NT2/D1 (cell line): ENCODE results near the gene FPR2.

Source experiments
- DNase-seq: peaks from one replicate; pipeline ENCODE4 v3.0.0-alpha.2; 2011; ENCODE audit warnings: low read depth, low spot score
- H3K27me3 ChIP-seq: 2 replicates; pipeline ENCODE4 v1.6.0; 2011; ENCODE audit warnings: mild to moderate bottlenecking; ENCODE audit not compliant: insufficient read length, insufficient read depth
- H3K36me3 ChIP-seq: 2 replicates; pipeline ENCODE4 v1.6.1; 2011; ENCODE audit warnings: mild to moderate bottlenecking, low read length, mixed read lengths; ENCODE audit not compliant: insufficient read depth, insufficient read length
- H3K4me1 ChIP-seq: 2 replicates; pipeline ENCODE4 v1.5.1; 2011; ENCODE audit not compliant: insufficient read depth, insufficient read length
- H3K4me3 ChIP-seq: 2 replicates; pipeline ENCODE4 v1.5.1; 2011; ENCODE audit warnings: low read depth; ENCODE audit not compliant: insufficient read length
- H3K9ac ChIP-seq: 2 replicates; pipeline ENCODE4 v1.6.0; 2011; ENCODE audit warnings: low read depth; ENCODE audit not compliant: insufficient read length
- H3K9me3 ChIP-seq: 2 replicates; pipeline ENCODE4 v1.5.1; 2011; ENCODE audit warnings: mild to moderate bottlenecking, low read length; ENCODE audit not compliant: insufficient read depth
- SUZ12 ChIP-seq: IDR thresholded peaks from 2 replicates; pipeline ENCODE4 v1.6.1; 2011; ENCODE audit not compliant: insufficient read length, insufficient read depth; ENCODE audit errors: extremely low read depth
- YY1 ChIP-seq: IDR thresholded peaks from 2 replicates; pipeline ENCODE4 v1.6.1; 2011; ENCODE audit not compliant: insufficient read length, insufficient read depth
- ZNF274 ChIP-seq: IDR thresholded peaks from 2 replicates; pipeline ENCODE4 v1.6.1; 2011; ENCODE audit warnings: mild to moderate bottlenecking, low read depth, low read length

Gene FPR2

GRCh38 chr19:51796195-51796679, 35.3 kb downstream of the FPR2 start:
- Histone ChIP-seq H3K4me3 (no peak overlapping the region), H3K4me1 (peaks cover 5% of the 10 kb centered on the region), H3K9ac (no peak overlapping the region), H3K27me3 (no peaks in the 10 kb centered on the region), H3K9me3 (no peaks in the 10 kb centered on the region), H3K36me3 (no peaks in the 10 kb centered on the region)
- TF ChIP-seq YY1 (no peak), SUZ12 (no peak), ZNF274 (no peak)
- DNase-seq, result no peak

- Histone ChIP-seq H3K4me3 (no peak overlapping the region), H3K9me3 (no peaks in the 10 kb centered on the region), H3K36me3 (no peaks in the 10 kb centered on the region), H3K4me1 (peaks cover 5% of the 10 kb centered on the region), H3K9ac (no peak overlapping the region), H3K27me3 (no peaks in the 10 kb centered on the region)
- TF ChIP-seq ZNF274 (no peak), YY1 (no peak), SUZ12 (no peak)
- no peak for DNase-seq
Measured at GRCh38 chr19:51797480-51797879, 36.5 kb downstream of the FPR2 start.

- Histone ChIP-seq H3K9me3 (0 out of 2 replicates have a peak, but pooled peaks cover 4% of the 10 kb centered on the region), H3K4me1 (peaks cover 5% of the 10 kb centered on the region), H3K27me3 (no peaks in the 10 kb centered on the region), H3K9ac (no peak overlapping the region), H3K36me3 (no peaks in the 10 kb centered on the region), H3K4me3 (no peak overlapping the region)
- TF ChIP-seq ZNF274 (no peak), SUZ12 (no peak), YY1 (no peak)
- no peak for DNase-seq
Measured at GRCh38 chr19:51798062-51798461, 37.1 kb downstream of the FPR2 start.

GRCh38 chr19:51799034-51799773, 38.2 kb downstream of the FPR2 start:
- Histone ChIP-seq H3K4me1 (peaks cover 5% of the 10 kb centered on the region), H3K9ac (no peak overlapping the region), H3K36me3 (no peaks in the 10 kb centered on the region), H3K4me3 (no peak overlapping the region), H3K27me3 (no peaks in the 10 kb centered on the region), H3K9me3 (0 out of 2 replicates have a peak, but pooled peaks cover 7% of the 10 kb centered on the region)
- no peak for TF ChIP-seq ZNF274
- no peak for TF ChIP-seq YY1
- no peak for TF ChIP-seq SUZ12
- no peak for DNase-seq

- Histone ChIP-seq H3K9me3 (0 out of 2 replicates have a peak, but pooled peaks cover 7% of the 10 kb centered on the region), H3K4me3 (no peak overlapping the region), H3K27me3 (no peaks in the 10 kb centered on the region), H3K4me1 (peaks cover 5% of the 10 kb centered on the region), H3K9ac (no peak overlapping the region), H3K36me3 (no peaks in the 10 kb centered on the region)
- TF ChIP-seq ZNF274, result no peak
- no peak for TF ChIP-seq SUZ12
- TF ChIP-seq YY1, result no peak
- no peak for DNase-seq
Measured at GRCh38 chr19:51799774-51800472, 38.9 kb downstream of the FPR2 start.

GRCh38 chr19:51800473-51801244, 39.7 kb downstream of the FPR2 start:
- no peak for TF ChIP-seq YY1
- TF ChIP-seq SUZ12, result no peak
- TF ChIP-seq ZNF274, result no peak
- Histone ChIP-seq H3K9ac (no peak overlapping the region), H3K27me3 (no peaks in the 10 kb centered on the region), H3K4me1 (peaks cover 5% of the 10 kb centered on the region), H3K9me3 (0 out of 2 replicates have a peak, but pooled peaks cover 7% of the 10 kb centered on the region), H3K4me3 (no peak overlapping the region), H3K36me3 (no peaks in the 10 kb centered on the region)
- no peak for DNase-seq
